Transverse colon (tissue), 4 donors: ENCODE data around the gene MOV10L1. TPM values are rescaled to one million over a fixed set of nuclear protein-coding genes. Genes with fewer than 3 reads are reported as not detected.
A peak's percentile ranks its signal among the peaks of the same experiment; 100 is the strongest.

Experiments
- DNase-seq: peaks from one replicate; pipeline ENCODE4 v3.0.0-alpha.2; 2019
- H3K27ac ChIP-seq, 4 donors: fragments of 200-600 bp; sonication (generic); 2 replicates each; pipeline ENCODE4 v1.5.1; 2016 to 2018; ENCODE audit warnings: inconsistent platforms in 4 of 4
- H3K27me3 ChIP-seq: fragments of 200-600 bp; sonication (generic); 2 replicates; pipeline ENCODE4 v1.5.1; 2017; ENCODE audit warnings: inconsistent platforms
- H3K36me3 ChIP-seq, 4 donors: fragments of 200-600 bp; sonication (generic); 2 replicates each; pipeline ENCODE4 v1.5.1; 2017 to 2019; ENCODE audit warnings: inconsistent platforms in 4 of 4
- H3K4me1 ChIP-seq, 4 donors: fragments of 200-600 bp; sonication (generic); 2 replicates each; pipeline ENCODE4 v1.5.1; 2017 to 2020; ENCODE audit warnings: inconsistent platforms in 4 of 4
- H3K4me3 ChIP-seq, 4 donors: fragments of 200-600 bp; sonication (generic); 1 replicate in 1 of 4; 2 replicates in 3 of 4; pipeline versions ENCODE4 v1.5.1 to v1.6.1; 2017 to 2019; ENCODE audit warnings: inconsistent platforms in 4 of 4
- H3K9me3 ChIP-seq, 2 donors: fragments of 200-600 bp; sonication (generic); 2 replicates each; pipeline ENCODE4 v1.5.1; 2017 to 2019; ENCODE audit warnings: inconsistent platforms in 2 of 2
- CTCF ChIP-seq, 5 experiments: fragments of 200-600 bp in 3 of 5; fragments of 450-650 bp in 2 of 5; sonication (generic) in 3 of 5; IDR thresholded peaks; 1 replicate in 2 of 5; 2 replicates in 3 of 5; pipeline ENCODE4 v1.5.1; 2016 to 2017; ENCODE audit warnings: antibody characterized with exemption in 5 of 5, inconsistent platforms in 3 of 5, mild to moderate bottlenecking in 2 of 5, moderate library complexity in 1 of 5
- EP300 ChIP-seq: sonication (generic); formaldehyde crosslinking; IDR thresholded peaks from one replicate; pipeline ENCODE4 v1.6.1; 2017; ENCODE audit warnings: antibody characterized with exemption, low read depth
- POLR2A ChIP-seq: fragments of 450-650 bp; IDR thresholded peaks from one replicate; pipeline ENCODE4 v1.6.1; 2016; ENCODE audit warnings: antibody characterized with exemption, mild to moderate bottlenecking, moderate library complexity
- POLR2AphosphoS5 ChIP-seq, 3 donors: sonication (generic); formaldehyde crosslinking; IDR thresholded peaks; one replicate each; pipeline ENCODE4 v1.6.1; 2016; ENCODE audit warnings: antibody characterized with exemption in 3 of 3
- WGBS, 2 donors: methylation state at CpG; one replicate each; pipeline ENCODE4 v1.1.5; 2018; ENCODE audit warnings: low coverage in 1 of 2; 5-methylcytosine and 5-hydroxymethylcytosine counted together
- in situ Hi-C, 4 donors: fragments of 200-750 bp; cut with MboI; loops; one replicate each; pipeline versions ENCODE4 v1.15.0 to v1.15.1; 2017; ENCODE audit warnings: low sequenced_read_pairs in 3 of 4, low pct_ligation_motif_present in 1 of 4, low pct_unique_long_range_greater_than_20kb in 1 of 4
- intact Hi-C: fragments of 100-400 bp; cut with DNase I; formaldehyde crosslinking; loops from one replicate; pipeline ENCODE4 v1.15.1; 2023; ENCODE audit warnings: low total_unique reads
- total RNA-seq, 4 donors: library from RNA; depleted of rRNA; stranded (reverse); fragments of >200 nt; gene quantifications; one replicate each; pipeline ENCODE4 v1.1.0, GENCODE V29; 2016

Gene MOV10L1
- total RNA-seq, 4 donors from 2014 or later = 0.20 to 0.48 (median 0.41) TPM; not detected in 1

- WGBS, 2 donors = 80% methylated on average over 26 of the region's 28 CpGs; no CpG with 5 or more reads in 1 of the 2 donors
- Histone ChIP-seq H3K4me1 (peaks cover 0 to 6% (median 0%) of the 10 kb centered on the region in 4 donors), H3K27ac (no peak overlapping the region), H3K9me3 (no peaks in the 10 kb centered on the region), H3K36me3 (no peaks in the 10 kb centered on the region), H3K4me3 (no peak overlapping the region), H3K27me3 (peaks cover 16% of the 10 kb centered on the region)
- intact Hi-C loops = no loop called here
- no peak for DNase-seq
- in situ Hi-C loops = no loop called here
- no peak for TF ChIP-seq CTCF (IDR thresholded peaks at IDR 0.05)
- no peak for TF ChIP-seq POLR2AphosphoS5 (IDR thresholded peaks at IDR 0.05)
- TF ChIP-seq POLR2A = no peak
- TF ChIP-seq EP300 = no peak
Observed at GRCh38 chr22:50072714-50073538, 16.9 kb upstream of the MOV10L1 start.

- TF ChIP-seq EP300 (no peak), POLR2AphosphoS5 (IDR thresholded peaks at IDR 0.05) (no peak), CTCF (IDR thresholded peaks at IDR 0.05) (no peak), POLR2A (no peak)
- peaks cover 0 to 6% (median 0%) of the 10 kb centered on the region in 4 donors for H3K4me1 ChIP-seq
- 80% methylated on average over 12 of the region's 17 CpGs; no CpG with 5 or more reads in 1 of the 2 donors for WGBS, 2 donors
- no peaks in the 10 kb centered on the region for H3K9me3 ChIP-seq
- H3K27ac ChIP-seq = no peak overlapping the region
- H3K4me3 ChIP-seq = no peak overlapping the region
- H3K27me3 ChIP-seq = peaks cover 21% of the 10 kb centered on the region
- in situ Hi-C loops = no loop called here
- no peak for DNase-seq
- intact Hi-C loops = no loop called here
- no peaks in the 10 kb centered on the region for H3K36me3 ChIP-seq
Observed at GRCh38 chr22:50074056-50074455, 15.8 kb upstream of the MOV10L1 start.

- Histone ChIP-seq H3K36me3 (no peaks in the 10 kb centered on the region), H3K4me1 (peaks cover 0 to 6% (median 0%) of the 10 kb centered on the region in 4 donors), H3K27ac (no peak overlapping the region), H3K27me3 (peaks cover 21% of the 10 kb centered on the region), H3K4me3 (no peak overlapping the region), H3K9me3 (no peaks in the 10 kb centered on the region)
- intact Hi-C loops = no loop called here
- 5 to 62% methylated on average over 4 to 32 of the region's 32 CpGs for WGBS, 2 donors
- peak; percentile 67 for DNase-seq
- TF ChIP-seq POLR2A = no peak
- no peak for TF ChIP-seq EP300
- no peak for TF ChIP-seq CTCF (IDR thresholded peaks at IDR 0.05)
- TF ChIP-seq POLR2AphosphoS5 (IDR thresholded peaks at IDR 0.05) = no peak
- in situ Hi-C loops = no loop called here
Observed at GRCh38 chr22:50074551-50075530, 15.0 kb upstream of the MOV10L1 start.
